Measurements from ENCODE around the gene C4BPB.

DNA sequence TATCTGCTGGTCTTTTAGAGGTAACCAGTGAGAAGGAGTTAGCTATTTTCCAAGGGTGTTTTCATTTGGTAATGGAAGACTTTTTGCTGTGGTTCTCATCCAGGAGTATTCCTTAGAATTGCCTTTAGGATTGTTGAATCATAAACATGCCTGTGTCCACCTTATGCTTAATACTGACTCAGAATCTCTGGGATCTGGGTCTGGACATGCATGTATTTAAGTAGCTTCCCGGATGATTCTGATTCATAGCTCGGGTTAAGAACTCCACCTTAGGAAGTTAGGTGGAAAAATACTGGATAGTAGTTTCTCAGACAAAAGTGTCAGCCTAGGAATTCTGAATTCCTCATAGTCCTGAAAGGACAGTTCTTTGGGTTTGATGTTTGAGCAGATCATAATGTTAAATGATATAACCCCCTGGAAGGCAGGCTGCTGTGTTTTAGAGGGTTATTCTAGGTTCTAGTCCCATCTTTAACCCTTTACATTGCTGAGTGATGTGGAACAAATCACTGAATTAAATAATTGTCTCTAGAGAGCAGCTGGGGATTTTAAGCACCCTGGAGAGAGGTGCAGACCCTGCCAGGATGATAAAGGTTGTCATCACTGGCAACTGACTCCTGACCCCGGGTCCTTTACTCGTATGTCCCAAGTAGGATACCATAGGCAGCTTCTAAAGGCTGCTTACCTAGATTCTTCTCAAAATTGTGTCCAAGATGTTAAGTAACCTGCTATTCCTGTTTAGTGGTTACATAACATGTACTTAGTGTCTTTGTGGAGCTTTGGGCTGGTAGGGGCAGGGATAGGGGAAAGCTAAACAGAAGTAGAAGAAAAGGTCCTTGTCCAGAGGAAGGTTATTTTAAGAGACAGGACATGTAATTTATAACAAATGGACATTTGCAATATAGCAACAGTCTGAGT lies 14.5 kb upstream of the C4BPB start:
- TF ChIP-seq POLR2A (IDR thresholded peaks at IDR 0.05), result no peak
- TF ChIP-seq, protein P1, sequence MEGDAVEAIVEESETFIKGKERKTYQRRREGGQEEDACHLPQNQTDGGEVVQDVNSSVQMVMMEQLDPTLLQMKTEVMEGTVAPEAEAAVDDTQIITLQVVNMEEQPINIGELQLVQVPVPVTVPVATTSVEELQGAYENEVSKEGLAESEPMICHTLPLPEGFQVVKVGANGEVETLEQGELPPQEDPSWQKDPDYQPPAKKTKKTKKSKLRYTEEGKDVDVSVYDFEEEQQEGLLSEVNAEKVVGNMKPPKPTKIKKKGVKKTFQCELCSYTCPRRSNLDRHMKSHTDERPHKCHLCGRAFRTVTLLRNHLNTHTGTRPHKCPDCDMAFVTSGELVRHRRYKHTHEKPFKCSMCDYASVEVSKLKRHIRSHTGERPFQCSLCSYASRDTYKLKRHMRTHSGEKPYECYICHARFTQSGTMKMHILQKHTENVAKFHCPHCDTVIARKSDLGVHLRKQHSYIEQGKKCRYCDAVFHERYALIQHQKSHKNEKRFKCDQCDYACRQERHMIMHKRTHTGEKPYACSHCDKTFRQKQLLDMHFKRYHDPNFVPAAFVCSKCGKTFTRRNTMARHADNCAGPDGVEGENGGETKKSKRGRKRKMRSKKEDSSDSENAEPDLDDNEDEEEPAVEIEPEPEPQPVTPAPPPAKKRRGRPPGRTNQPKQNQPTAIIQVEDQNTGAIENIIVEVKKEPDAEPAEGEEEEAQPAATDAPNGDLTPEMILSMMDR (IDR thresholded peaks at IDR 0.05), result no peak
- TF ChIP-seq EP300 (IDR thresholded peaks at IDR 0.05), result no peak
